ELF-1 (cell line): Measurements from ENCODE around the gene TRAP1.

Experiments used
- DNase-seq: peaks from one replicate; pipeline ENCODE4 v3.0.0-alpha.2; 2016; ENCODE audit warnings: low read depth, low spot score

TRAP1 gene

GRCh38 chr16:3651461-3652372, 65.6 kb downstream of the TRAP1 start:
- DNase-seq = no peak

DNA sequence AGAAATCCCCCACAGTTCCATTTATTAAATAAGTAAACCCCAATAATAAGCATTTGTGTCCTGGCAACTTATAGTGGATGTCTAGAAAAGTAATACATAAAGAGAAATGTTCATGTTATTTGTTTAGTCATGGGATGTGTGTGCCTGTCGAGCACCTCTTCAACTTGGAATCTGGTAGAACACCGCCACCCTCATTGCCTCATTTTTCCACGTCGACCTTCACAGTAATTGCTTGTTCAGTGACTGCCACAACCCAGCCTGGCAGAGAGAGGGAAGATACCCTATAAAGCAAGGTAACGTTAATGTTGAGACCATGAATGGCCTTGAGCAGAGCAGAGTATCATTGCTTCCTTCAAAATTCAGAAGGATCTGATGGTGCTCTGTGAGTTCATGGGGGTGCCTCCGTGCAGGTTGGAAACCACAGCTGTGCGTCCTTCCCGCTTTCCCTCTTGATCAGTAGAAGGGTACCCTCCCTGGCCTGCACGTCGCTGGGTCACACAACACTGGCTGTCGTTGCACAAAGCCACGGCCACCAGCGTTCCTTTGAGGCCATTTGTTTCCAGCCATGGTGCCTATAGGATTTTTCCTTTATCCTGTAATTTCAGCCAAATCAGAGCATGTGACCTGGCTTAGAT, 66.6 kb downstream of the TRAP1 start:
- no peak for DNase-seq

- DNase-seq = peak; percentile 44
These were observed 70.9 kb downstream of the TRAP1 start for GRCh38 chr16:3646348-3646920.

DNA sequence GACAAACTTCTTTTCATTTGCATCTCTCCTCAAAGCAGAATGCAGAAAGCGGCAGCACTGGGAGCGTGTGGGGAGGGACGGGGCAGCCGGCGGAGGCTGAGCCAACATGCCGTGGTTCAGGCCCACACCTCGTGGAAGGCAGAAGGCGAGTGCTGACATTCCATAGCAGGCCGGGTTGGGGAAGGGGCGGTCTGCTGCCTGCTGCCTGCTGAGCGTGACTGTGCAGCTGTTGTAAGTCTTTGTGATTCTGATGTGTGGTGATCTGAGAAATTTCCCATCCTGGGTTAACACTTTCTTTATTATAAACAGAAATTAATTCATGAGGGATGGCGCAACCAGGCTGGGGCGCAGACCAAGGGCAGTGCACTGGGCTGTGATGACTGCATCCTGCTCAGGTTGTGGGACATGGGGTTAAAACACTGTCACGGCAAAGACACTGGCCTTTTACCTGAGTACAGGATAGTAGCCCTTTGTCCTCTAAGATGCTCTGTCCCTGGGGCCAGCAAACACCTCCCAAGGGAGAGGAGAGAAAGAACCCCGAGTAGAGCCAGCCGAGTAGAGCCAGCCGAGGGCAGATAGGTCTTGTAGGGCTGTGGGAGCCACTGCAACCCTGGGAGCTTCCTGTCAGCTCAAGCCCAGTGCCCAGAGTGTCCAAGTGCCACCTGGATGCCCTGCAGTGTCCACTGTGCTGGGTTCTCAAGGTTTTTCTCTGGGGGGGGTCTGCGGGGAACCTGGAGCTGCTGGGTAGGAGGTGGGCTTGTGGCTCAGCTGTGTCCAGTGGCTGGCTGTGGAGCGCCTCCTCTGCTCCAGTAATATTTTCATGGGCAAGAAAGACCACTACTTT, 71.6 kb downstream of the TRAP1 start:
- DNase-seq = peak; percentile 87

DNA sequence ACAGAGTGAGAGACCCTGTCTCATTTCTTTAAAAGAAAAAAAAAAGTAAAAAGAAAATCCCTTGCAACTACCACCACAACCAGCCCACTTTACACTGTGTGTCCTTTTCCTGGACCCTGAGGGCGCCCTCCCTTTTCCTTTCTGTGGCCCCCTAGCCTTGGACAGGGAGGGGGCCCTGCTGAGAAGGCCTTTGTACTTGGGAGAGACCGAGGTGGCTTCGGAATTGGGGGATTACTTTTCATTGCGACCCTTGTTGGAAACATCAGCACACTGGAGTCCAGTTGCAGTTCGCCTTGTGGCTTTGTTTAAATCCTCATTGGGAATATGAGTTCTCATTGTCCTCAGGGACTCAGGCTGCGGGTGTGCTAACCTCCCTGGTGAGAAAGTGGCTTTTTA, 72.2 kb downstream of the TRAP1 start:
- DNase-seq = no peak

GRCh38 chr16:3643095-3643730, 74.1 kb downstream of the TRAP1 start:
- DNase-seq = no peak

GRCh38 chr16:3642397-3643094, 74.8 kb downstream of the TRAP1 start:
- peak; percentile 87 for DNase-seq

GRCh38 chr16:3641801-3642396, 75.4 kb downstream of the TRAP1 start:
- DNase-seq = no peak

DNA sequence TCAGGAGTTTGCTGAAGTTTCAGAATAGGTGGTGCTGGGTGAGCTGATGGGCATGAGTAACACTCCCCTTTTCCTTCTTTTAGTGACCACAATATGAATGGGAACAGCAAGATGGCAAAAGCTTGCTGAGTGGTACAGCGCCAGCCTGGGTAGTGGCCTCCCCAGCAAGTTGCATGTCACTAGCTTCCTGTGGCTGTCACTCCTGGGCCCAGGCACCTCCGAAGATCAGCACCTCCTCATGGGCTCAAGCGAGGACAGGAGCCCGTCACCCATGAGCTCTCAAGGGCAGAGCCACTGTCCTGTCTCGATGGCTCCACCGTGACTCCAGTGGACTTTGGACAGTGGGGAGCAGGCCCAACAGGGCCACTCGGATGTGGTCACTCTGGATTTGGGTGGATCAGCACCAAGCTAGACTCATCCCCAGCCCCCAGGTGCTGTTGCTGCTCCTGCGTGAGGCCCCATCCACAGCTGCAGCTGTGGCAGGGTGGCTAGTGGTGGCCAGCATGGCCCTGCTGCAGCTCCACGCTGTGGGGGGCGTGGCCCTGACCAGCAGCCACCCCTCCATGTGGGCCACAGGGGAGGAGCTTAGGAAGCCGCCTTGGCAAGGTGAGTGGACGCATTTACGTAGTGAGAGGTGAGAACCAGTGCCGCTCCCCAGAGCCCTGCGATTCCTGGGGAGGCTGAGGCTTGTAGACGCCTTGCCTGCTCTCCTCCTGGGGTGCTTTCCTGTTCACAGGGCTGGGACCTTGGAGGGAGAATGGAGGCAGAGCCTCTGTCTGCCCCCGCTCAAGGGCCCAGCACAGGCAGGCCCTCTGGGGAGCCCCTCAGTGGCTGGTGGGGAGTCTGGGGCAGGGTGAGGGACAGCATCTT, 76.5 kb downstream of the TRAP1 start:
- no peak for DNase-seq

DNA sequence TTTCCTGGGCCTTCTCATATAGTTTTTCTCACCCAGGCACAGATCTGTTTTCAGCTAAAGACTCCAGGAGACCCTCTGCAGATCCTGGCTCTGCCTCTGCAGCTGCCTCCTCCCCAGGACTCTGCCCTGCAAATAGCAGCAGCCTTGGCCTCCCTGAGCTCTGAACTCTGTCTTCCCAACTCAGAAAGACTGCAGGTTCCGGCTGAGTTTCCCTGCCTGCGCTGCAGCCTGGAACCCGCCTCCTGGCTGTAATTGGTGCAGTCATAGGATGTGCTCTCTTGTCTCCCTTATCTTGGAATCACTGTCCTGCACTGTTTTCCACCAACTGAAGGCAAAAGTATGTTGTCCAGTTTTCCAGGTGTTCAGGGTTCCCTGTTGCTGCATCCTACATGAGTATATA, 77.1 kb downstream of the TRAP1 start:
- peak; percentile 51 for DNase-seq

DNA sequence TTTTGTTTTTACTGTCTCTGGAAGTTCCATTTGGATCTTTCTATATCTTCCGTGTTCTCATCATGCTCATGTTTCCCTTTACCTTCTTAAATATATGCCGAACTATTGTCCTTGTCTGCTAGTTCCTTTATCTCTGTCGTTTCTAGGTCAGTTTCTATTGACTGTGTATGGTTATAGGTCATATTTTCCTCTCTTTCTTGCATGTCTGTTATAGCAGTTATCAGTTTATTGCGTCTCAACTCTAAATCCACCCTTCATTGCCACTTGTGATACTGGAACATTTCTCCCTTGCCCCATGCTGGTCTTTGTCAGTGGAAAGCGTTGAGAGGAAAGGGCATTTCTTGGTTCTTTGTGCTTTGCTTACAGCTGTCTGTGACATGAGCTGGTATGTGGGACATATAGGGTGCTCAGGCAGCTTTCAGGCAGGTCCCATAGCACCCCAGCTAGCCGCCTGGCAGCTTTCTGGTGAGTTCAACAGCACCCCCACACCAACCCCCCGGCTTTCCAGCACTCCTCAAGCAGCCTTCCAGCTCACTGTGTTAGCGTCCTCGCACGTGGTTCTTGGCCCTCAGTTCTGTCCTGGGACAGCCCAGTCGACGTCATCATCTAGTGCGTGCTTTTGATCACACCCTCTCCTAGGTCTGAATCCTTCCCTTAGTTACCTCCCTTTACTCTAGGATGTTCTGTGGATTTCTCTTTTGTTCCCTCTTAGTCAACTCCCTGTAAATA, 78.2 kb downstream of the TRAP1 start:
- DNase-seq = no peak

- DNase-seq = no peak
These were observed 79.9 kb downstream of the TRAP1 start for GRCh38 chr16:3637371-3637923.

DNA sequence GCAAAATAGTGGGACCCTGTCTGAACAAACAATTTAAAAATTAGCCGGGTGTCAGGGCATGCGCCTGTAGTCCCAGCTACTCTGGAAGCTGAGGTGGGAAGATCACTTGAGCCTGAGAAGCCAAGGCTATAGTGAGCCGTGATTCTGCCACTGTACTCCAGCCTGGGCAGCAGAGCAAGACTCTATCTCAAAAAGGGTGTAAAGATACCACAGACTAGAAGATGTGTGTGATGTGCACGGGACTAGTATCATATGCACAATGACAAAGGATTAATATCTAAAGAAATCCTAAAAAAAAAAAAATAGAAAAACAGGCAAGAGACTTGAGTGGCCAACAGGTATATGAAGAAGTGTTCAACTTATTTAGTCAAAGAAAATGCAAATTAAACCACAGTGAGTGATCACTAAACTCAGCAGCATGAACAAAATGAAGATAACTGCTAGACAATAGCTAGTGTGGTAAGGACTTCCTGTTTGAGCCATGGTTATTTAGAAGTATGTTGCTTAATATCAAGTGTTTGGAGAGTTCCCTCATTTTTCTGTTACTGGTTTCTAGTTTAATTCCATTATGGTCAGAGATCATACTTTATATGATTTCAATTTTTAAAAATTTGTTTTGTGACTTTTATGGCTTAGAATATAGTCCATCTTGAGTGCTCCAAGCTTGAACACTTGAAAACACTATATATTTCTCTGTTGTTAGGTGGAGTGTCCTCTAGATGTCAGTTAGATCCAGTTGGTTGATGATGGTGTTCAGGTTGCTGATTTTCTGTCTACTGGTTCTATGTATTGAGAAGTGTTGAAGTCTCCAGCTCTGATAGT, 91.2 kb downstream of the TRAP1 start:
- DNase-seq = no peak

DNA sequence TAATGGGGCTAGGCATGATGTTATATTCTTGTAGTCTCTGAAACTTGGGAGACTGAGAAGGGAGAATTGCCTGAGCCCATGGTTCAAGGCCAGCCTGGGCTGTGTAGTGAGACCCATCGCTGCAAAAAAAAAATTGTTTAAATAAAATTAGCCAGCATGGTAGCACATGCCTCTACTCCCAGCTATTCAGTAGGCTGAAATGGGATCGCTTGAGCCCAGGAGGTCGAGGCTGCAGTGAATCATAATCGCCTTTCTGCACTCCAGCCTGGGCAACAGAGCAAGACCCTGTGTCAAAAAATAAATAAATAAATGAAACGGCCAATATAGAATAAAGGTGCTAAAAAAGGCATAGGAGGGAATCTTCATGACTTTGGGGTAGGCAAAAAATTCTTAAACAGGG, 92.0 kb downstream of the TRAP1 start:
- no peak for DNase-seq

- DNase-seq = no peak
These were observed 93.7 kb downstream of the TRAP1 start for GRCh38 chr16:3623642-3624041.

GRCh38 chr16:3618769-3619141, 98.6 kb downstream of the TRAP1 start:
- no peak for DNase-seq
